ENCODE data around the gene ZNF428. TPM values are rescaled to one million over a fixed set of nuclear protein-coding genes. Genes with fewer than 3 reads are reported as not detected.
"Not testable (repeated sequence)": the region's sequence is repeated elsewhere in the genome, so short reads cannot be mapped to it uniquely, and the experiment has no call there.

The ZNF428 gene
- total RNA-seq, 1 donor, result 25.0 TPM

DNA sequence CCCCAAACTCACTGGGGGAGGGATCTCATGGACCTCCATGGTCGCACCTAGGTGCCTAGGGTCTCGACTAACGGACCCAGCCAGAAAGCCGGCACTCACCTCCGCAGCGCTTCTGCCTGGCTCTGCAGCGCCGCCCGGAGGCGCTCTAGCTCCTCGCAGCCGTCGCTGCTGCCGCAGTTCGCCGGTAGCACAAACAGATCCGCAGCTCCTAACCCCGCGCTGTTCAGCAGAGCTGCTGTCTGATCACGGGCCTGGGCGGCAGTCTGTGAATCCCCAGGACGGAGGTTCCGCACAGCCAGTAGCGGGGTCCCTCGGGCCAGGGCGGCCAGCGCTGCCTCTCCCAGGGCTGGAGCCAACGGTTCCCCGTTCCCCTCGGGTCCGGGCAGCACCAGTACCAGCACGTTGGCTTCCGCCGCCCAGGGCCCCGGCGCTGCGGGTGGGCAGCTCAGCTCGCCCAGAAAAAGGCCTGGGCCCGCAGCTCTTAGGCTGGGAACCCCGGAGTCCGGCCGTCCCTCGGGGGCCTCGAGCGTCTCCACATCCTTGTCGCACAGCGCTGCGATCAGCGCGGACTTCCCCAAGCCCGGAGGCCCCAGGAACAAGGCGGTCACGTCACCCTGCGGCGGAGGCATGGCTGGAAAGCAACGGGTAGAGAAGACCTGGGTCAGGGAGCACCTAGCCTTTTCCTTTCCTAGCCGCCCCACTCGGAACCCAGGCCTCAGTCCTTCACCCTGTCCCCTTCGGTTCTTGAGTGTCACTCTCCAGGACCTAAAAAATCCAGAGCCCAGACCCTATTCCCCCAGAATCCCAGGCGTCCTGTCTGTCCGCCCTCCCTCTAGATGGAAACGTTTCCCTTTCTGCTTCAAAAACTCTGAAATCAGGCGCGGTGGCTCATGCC, 24.5 kb downstream of the ZNF428 start:
- H3K4me3 ChIP-seq (ENCODE audit: low read depth, low read length), result peak overlapping the region; percentile 81
- peak; percentile 71 for DNase-seq (ENCODE audit: low read depth)
- TF ChIP-seq, protein P1, sequence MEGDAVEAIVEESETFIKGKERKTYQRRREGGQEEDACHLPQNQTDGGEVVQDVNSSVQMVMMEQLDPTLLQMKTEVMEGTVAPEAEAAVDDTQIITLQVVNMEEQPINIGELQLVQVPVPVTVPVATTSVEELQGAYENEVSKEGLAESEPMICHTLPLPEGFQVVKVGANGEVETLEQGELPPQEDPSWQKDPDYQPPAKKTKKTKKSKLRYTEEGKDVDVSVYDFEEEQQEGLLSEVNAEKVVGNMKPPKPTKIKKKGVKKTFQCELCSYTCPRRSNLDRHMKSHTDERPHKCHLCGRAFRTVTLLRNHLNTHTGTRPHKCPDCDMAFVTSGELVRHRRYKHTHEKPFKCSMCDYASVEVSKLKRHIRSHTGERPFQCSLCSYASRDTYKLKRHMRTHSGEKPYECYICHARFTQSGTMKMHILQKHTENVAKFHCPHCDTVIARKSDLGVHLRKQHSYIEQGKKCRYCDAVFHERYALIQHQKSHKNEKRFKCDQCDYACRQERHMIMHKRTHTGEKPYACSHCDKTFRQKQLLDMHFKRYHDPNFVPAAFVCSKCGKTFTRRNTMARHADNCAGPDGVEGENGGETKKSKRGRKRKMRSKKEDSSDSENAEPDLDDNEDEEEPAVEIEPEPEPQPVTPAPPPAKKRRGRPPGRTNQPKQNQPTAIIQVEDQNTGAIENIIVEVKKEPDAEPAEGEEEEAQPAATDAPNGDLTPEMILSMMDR (IDR thresholded peaks at IDR 0.05; ENCODE audit: insufficient read depth, low read depth, low read length), result peak; percentile 88

DNA sequence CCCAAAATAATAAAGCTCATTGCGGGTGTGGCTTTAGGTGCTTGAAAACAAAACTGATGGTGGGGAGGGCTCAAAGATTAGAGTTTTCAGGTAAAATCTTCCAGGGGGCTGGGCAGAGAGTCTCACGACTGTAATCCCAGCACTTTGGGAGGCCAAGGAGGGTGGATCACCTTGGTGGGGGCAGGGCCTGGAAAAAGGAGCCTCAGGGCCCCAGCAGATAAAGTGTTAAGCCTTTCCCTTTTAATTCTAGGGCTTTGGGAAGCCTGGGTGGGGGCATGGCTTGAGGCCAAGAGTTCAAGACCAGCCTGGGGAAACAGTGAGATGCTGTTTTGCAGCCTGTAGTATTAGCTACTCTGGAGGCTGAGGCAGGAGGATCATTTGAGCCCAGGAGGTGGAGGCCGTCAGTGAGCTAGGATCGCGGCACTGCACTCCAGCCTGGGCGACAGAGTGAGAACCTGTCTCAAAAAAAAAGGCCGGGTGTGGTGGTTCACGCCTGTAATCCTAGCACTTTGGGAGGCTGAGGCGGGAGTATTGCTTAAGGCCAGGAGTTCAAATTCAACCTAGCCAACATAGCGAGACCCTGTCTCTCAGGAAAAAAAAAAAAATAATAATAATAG, 25.2 kb downstream of the ZNF428 start:
- DNase-seq (ENCODE audit: low read depth), result no peak
- peak overlapping the region; percentile 81 for H3K4me3 ChIP-seq (ENCODE audit: low read depth, low read length)
- TF ChIP-seq, protein P1 (IDR thresholded peaks at IDR 0.05; ENCODE audit: insufficient read depth, low read depth, low read length), result no peak

DNA sequence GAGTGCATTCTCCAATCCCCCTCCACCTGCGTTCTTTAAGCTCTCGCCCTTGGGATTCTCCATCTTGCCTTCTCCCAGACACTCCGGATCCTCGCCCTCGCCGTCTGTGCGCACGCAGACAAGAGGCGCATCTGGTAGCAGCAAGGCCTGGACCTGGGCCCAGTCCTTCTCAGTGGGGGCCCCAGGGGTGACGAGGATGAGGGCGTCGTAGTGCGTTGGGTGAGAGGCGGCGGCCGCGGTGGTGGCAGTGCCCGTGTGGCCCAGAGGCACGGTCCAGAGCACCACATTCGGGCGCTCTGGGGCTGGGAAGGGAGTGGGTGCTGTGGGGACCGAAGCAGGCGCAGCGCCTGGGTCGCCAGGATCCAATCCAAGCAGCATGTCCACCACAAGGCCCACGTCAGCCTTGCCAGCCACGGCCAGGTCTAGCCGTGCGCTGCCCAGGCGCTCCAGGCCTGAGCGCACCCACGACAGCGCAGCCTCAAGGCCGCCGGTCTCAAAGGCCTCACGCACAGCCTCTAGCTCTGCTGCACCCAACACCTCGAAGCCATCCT, 26.6 kb downstream of the ZNF428 start:
- TF ChIP-seq, protein P1 (IDR thresholded peaks at IDR 0.05; ENCODE audit: insufficient read depth, low read depth, low read length), result no peak
- DNase-seq (ENCODE audit: low read depth), result no peak
- no peak overlapping the region for H3K4me3 ChIP-seq (ENCODE audit: low read depth, low read length)

DNA sequence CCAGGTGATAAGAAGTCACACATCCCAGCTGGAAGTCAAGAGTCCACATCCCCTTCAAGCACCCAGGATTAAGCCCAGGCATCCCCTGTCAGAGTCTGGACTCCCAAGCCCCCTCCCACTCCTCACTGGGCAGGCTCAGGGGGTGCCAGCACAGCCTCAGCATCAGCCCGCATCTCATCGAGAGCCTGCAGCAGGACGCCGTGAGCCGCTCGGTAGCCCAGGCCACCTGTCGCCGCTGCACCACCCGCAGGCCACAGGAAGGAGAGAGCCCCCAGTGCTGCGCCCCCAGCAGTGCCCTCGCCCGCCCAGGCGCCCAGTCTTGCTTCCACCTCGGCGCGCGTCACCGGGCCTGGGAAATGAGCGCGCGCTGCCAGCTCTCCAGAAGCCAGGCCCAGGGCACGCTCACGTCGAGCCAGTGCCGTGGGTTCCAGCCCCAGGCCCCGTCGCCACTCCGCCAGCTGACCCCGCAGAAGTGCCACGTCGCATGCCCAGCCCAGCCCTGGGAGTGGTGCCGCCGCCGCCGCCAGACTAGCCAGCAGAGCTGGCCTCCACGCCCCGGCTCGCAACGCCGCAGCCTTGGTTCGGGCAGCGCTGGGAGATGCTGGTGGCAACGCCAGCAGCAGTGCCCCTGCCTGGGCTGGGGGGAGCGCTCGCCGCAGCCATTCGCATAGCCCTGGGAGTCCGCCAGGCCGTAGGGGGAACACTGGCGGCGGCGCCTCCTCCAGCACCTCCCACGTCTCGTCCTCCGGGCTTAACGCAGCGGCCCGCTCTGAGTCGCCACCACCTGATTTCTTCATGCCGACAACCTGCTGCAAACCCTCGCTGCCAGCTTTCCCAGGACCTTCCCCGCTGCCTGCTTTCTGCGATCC, 27.3 kb downstream of the ZNF428 start:
- H3K4me3 ChIP-seq (ENCODE audit: low read depth, low read length), result no peak overlapping the region
- DNase-seq (ENCODE audit: low read depth), result no peak
- TF ChIP-seq, protein P1 (IDR thresholded peaks at IDR 0.05; ENCODE audit: insufficient read depth, low read depth, low read length), result no peak

DNA sequence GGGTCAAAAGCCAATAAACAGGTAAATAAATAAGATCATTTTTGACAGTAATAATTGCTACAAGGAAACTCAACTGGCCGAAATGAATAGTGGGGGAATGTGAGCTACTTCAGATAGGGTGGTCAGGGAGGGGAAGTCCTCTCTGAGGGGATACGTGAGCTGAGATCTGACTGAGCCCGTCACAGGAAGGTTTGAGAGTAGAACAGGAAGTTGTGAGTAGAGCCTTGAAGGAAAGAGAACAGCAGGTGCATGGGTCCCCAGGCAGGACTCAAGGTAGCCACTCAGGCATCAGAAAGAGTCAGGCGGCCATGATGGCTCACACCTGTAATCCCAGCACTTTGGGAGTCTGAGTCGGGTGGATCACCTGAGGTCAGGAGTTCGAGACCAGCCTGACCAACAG, 29.8 kb downstream of the ZNF428 start:
- DNase-seq (ENCODE audit: low read depth), result no peak
- TF ChIP-seq, protein P1 (IDR thresholded peaks at IDR 0.05; ENCODE audit: insufficient read depth, low read depth, low read length), result no peak

DNA sequence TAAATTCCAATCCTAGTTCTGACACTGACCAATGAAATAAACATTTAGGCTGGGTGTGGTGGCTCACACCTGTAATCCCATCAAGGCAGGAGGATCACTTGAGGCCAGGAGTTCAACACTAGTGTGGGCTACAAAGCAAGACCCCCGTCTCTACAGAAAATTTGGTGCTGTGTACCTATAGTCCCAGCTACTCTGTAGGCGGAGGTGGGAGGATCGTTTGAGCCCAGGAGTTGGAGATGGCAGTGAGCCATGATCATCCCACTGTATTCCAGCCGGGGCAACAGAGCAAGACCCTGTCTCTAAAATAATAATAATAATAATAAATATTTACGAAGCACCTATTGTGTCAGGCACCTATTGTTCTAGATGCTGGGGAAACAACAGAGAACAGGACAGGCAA, 30.2 kb downstream of the ZNF428 start:
- DNase-seq (ENCODE audit: low read depth), result no peak
- TF ChIP-seq, protein P1 (IDR thresholded peaks at IDR 0.05; ENCODE audit: insufficient read depth, low read depth, low read length), result no peak
- H3K4me3 ChIP-seq (ENCODE audit: low read depth, low read length), result no peak overlapping the region

More for the DNA sequence above, 29.8 kb downstream of the ZNF428 start:
- H3K4me3 ChIP-seq (ENCODE audit: low read depth, low read length), result no peak overlapping the region

DNA sequence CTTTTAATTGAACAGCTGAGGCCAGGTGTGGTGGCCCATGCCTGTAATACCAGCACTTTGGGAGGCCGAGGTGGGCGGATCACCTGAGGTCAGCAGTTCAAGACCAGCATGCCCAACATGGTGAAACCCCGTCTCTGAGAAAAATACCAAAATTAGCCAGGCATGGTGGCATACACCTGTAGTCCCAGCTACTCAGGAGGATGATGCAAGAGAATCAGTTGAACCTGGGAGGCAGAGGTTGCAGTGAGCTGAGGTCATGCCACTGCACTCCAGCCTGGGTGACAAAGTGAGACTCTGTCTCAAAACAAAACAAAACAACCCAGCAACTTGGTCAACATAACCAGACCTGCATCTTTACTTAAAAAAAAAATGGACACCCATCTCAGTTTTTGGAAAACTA, 32.4 kb downstream of the ZNF428 start:
- H3K4me3 ChIP-seq (ENCODE audit: low read depth, low read length); DNase-seq (ENCODE audit: low read depth): not testable (repeated sequence)

Measured in fibroblast of villous mesenchyme (primary cell).